PC-3 (cell line): ENCODE data around the gene LYL1. TPM values are rescaled to one million over a fixed set of nuclear protein-coding genes. Genes with fewer than 3 reads are reported as not detected.

Experiments used
- ATAC-seq: fragments of 200-7000 bp; cut with Tn5 transposase; 2 replicates; pipeline ENCODE4 v1.9.1; 2020; ENCODE audit warnings: mild to moderate bottlenecking, moderate library complexity
- BruUV-seq: library from RNA; stranded (reverse); fragments of 400-500 nt; replicated peaks from 2 replicates; lab custom pipeline; 2021; lab: Mats Ljungman, UMichigan
- CTCF ChIA-PET: fragments of 300-600 bp; sonication (Branson Sonifier 250); formaldehyde crosslinking; loops from one replicate; lab custom pipeline; 2022; ENCODE audit warnings: antibody characterized with exemption; lab: Charles Lee
- POLR2A ChIA-PET: fragments of 300-600 bp; sonication (Branson Sonifier 250); formaldehyde crosslinking; loops from one replicate; lab custom pipeline; 2022; ENCODE audit warnings: antibody characterized with exemption; ENCODE audit not compliant: unreplicated experiment; lab: Charles Lee
- DNase-seq: peaks from one replicate; pipeline ENCODE4 v3.0.0-alpha.2; 2015
- H2AFZ ChIP-seq: fragments of 300-600 bp; sonication (generic); 2 replicates; pipeline ENCODE4 v1.6.0; 2016; ENCODE audit warnings: antibody characterized with exemption, low read length
- H3F3A ChIP-seq: fragments of 300-600 bp; sonication (generic); one replicate; pipeline ENCODE4 v1.6.0; 2017; ENCODE audit warnings: antibody characterized with exemption, low read length, control low read depth, mild to moderate bottlenecking; ENCODE audit not compliant: unreplicated experiment
- H3K27ac ChIP-seq: fragments of 300-600 bp; sonication (generic); 2 replicates; pipeline ENCODE4 v1.5.1; 2016; ENCODE audit warnings: mild to moderate bottlenecking, low read length
- H3K27me3 ChIP-seq: fragments of 300-600 bp; sonication (generic); 2 replicates; pipeline ENCODE4 v1.6.1; 2016; ENCODE audit warnings: low read length, mixed read lengths
- H3K36me3 ChIP-seq: fragments of 300-600 bp; sonication (generic); 2 replicates; pipeline ENCODE4 v1.6.1; 2016; ENCODE audit warnings: low read depth, mixed run types, low read length, mixed read lengths
- H3K4me1 ChIP-seq: fragments of 300-600 bp; sonication (generic); 2 replicates; pipeline ENCODE4 v1.5.1; 2016; ENCODE audit warnings: low read length; ENCODE audit not compliant: insufficient read depth
- H3K4me2 ChIP-seq: fragments of 300-600 bp; sonication (generic); 2 replicates; pipeline ENCODE4 v1.6.0; 2016; ENCODE audit warnings: low read length
- H3K4me3 ChIP-seq: fragments of 300-600 bp; sonication (generic); 2 replicates; pipeline ENCODE4 v1.5.1; 2016; ENCODE audit warnings: mild to moderate bottlenecking, low read length, mixed read lengths
- H3K79me2 ChIP-seq: fragments of 300-600 bp; sonication (generic); 2 replicates; pipeline ENCODE4 v1.6.1; 2017; ENCODE audit warnings: low read length, mixed read lengths
- H3K9ac ChIP-seq: fragments of 300-600 bp; sonication (generic); 2 replicates; pipeline ENCODE4 v1.6.0; 2016; ENCODE audit warnings: mild to moderate bottlenecking, low read length
- H3K9me2 ChIP-seq: fragments of 300-600 bp; sonication (generic); replicated peaks from 2 replicates; pipeline ENCODE4 v1.6.1; 2016; ENCODE audit warnings: mixed run types, low read length, mixed read lengths
- H3K9me3 ChIP-seq: fragments of 300-600 bp; sonication (generic); 2 replicates; pipeline ENCODE4 v1.6.1; 2016; ENCODE audit warnings: low read length, mixed read lengths
- H4K20me1 ChIP-seq: fragments of 300-600 bp; sonication (generic); 2 replicates; pipeline ENCODE4 v1.6.1; 2016; ENCODE audit warnings: low read length, mixed read lengths
- EZH2 ChIP-seq: fragments of 300-600 bp; sonication (generic); IDR thresholded peaks from one replicate; pipeline ENCODE4 v1.6.1; 2017; ENCODE audit warnings: antibody characterized with exemption, mild to moderate bottlenecking, low read length; ENCODE audit not compliant: unreplicated experiment
- EZH2phosphoT487 ChIP-seq: fragments of 300-600 bp; sonication (generic); IDR thresholded peaks from 2 replicates; pipeline ENCODE4 v1.6.1; 2018; ENCODE audit warnings: mild to moderate bottlenecking, antibody characterized with exemption, low read length, borderline replicate concordance
- intact Hi-C: fragments of 100-400 bp; cut with micrococcal nuclease; formaldehyde crosslinking; loops from 2 replicates; pipeline ENCODE4 v1.9.0; 2023
- total RNA-seq: library from RNA; depleted of rRNA; stranded (reverse); fragments of >200 nt; gene quantifications from 2 replicates; pipeline ENCODE4 v1.2.3, GENCODE V29; 2014
- TF ChIP-seq, protein P1 (sequence below): fragments of 300-600 bp; sonication (generic); conservative IDR thresholded peaks from 2 replicates; pipeline ENCODE4 v1.5.1; 2017; ENCODE audit warnings: antibody characterized with exemption, low read depth, mild to moderate bottlenecking, low read length

Gene LYL1
- total RNA-seq, 1 experiment from 2014 or later: 3.3 TPM

- H4K20me1 ChIP-seq: no peaks in the 10 kb centered on the region
- no peaks in the 10 kb centered on the region for H3K79me2 ChIP-seq
- intact Hi-C loops: no loop called here
- no TSS peak for BruUV-seq
- ChIA-PET CTCF (interaction anchor here (0.6 to 2.5 kb wide), 4 partner anchors 39 to 130 kb away, joined by 4 to 53 read pairs (median 6); no protein-coding TSS in a partner anchor), POLR2A (no interaction called here)
- no peak for TF ChIP-seq EZH2
- TF ChIP-seq, protein P1, sequence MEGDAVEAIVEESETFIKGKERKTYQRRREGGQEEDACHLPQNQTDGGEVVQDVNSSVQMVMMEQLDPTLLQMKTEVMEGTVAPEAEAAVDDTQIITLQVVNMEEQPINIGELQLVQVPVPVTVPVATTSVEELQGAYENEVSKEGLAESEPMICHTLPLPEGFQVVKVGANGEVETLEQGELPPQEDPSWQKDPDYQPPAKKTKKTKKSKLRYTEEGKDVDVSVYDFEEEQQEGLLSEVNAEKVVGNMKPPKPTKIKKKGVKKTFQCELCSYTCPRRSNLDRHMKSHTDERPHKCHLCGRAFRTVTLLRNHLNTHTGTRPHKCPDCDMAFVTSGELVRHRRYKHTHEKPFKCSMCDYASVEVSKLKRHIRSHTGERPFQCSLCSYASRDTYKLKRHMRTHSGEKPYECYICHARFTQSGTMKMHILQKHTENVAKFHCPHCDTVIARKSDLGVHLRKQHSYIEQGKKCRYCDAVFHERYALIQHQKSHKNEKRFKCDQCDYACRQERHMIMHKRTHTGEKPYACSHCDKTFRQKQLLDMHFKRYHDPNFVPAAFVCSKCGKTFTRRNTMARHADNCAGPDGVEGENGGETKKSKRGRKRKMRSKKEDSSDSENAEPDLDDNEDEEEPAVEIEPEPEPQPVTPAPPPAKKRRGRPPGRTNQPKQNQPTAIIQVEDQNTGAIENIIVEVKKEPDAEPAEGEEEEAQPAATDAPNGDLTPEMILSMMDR: no peak
- TF ChIP-seq EZH2phosphoT487: no peak
- H3K4me3 ChIP-seq: peak overlapping the region; percentile 67
- no peaks in the 10 kb centered on the region for H3K36me3 ChIP-seq
- peak overlapping the region; percentile 25; the same call in 1 of the 2 replicates for H3K9ac ChIP-seq
- H3K9me3 ChIP-seq: no peaks in the 10 kb centered on the region
- no peak overlapping the region for H3K27ac ChIP-seq
- no peaks in the 10 kb centered on the region for H3K27me3 ChIP-seq
- H3F3A ChIP-seq: no peaks in the 10 kb centered on the region
- no peaks in the 10 kb centered on the region for H3K9me2 ChIP-seq
- peaks cover 11% of the 10 kb centered on the region; the same call in 1 of the 2 replicates for H3K4me1 ChIP-seq
- peak overlapping the region; percentile 83 for H3K4me2 ChIP-seq
- peak overlapping the region; percentile 73 for H2AFZ ChIP-seq
- peak; percentile 9 for ATAC-seq
- no peak for DNase-seq
Observed at GRCh38 chr19:13095393-13095784, 7.3 kb downstream of the LYL1 start.

- H4K20me1 ChIP-seq: no peaks in the 10 kb centered on the region
- H2AFZ ChIP-seq: peak overlapping the region; percentile 73
- peak; percentile 50 for DNase-seq
- ChIA-PET CTCF (interaction anchor here (0.6 to 2.5 kb wide), 5 partner anchors 10 to 129 kb away, joined by 4 to 53 read pairs (median 7); no protein-coding TSS in a partner anchor), POLR2A (no interaction called here)
- H3K9me2 ChIP-seq: no peaks in the 10 kb centered on the region
- no peaks in the 10 kb centered on the region for H3F3A ChIP-seq
- peak; percentile 13 for ATAC-seq
- TF ChIP-seq, protein P1: peak; percentile 15; the same call in 1 of the 2 replicates
- TF ChIP-seq EZH2phosphoT487: no peak
- peak overlapping the region; percentile 83 for H3K4me2 ChIP-seq
- no peaks in the 10 kb centered on the region for H3K36me3 ChIP-seq
- no peaks in the 10 kb centered on the region for H3K27me3 ChIP-seq
- H3K4me3 ChIP-seq: peak overlapping the region; percentile 67
- H3K4me1 ChIP-seq: peaks cover 11% of the 10 kb centered on the region; the same call in 1 of the 2 replicates
- no peak overlapping the region for H3K27ac ChIP-seq
- H3K79me2 ChIP-seq: no peaks in the 10 kb centered on the region
- intact Hi-C loops: loop anchor here (1.0 kb wide), 2 partner anchors 112 to 117 kb away; no protein-coding TSS in a partner anchor
- TSS peak; percentile 42 for BruUV-seq
- no peaks in the 10 kb centered on the region for H3K9me3 ChIP-seq
- peak overlapping the region; percentile 25; the same call in 1 of the 2 replicates for H3K9ac ChIP-seq
Observed at GRCh38 chr19:13094771-13095392, 7.8 kb downstream of the LYL1 start.
